ENCODE data around the gene OTOGL.
"Not testable (repeated sequence)": the region's sequence is repeated elsewhere in the genome, so short reads cannot be mapped to it uniquely, and the experiment has no call there.

The OTOGL gene

GRCh38 chr12:80190001-80190400, 90.7 kb downstream of the OTOGL start:
- no peak for DNase-seq

DNA sequence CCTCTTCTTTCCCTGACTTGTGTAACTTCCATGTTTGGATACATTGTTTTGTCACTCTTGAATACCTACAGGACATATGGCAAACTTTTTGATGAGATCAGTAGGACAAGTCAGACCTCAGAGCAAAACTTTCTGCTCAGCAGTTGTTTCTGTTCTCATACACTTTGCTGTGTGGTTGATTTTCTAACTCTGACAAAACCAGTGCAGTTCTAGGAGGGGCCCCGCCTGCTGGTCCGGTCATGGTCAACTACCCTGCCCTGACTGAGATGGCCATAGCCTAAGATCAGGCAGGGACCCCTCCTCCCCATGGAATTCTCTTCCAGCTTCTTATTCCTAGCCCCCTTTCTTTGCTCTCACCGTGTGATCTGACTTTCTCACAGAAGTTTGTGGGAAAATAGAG, 92.8 kb downstream of the OTOGL start:
- DNase-seq: no peak

DNA sequence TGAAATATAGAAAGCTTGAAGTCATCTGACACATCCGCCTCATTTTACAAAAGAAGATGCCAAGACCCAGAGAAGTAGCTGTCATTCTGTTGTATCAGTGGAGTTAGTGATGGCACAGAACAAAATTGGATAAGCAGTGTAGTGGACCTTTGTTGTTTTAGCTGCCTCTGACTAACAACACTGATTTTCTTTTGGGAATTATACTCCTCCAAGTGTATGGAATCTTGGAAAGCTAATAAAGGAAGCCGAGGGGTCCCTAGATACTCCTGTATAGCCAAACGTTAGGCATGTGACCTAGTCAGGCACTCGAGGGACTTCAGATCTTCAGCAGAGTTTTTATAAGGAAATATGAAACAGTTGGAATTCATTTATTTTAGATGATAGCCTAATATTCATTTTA, 94.5 kb downstream of the OTOGL start:
- DNase-seq: no peak

- DNase-seq: no peak
These were observed 95.9 kb downstream of the OTOGL start for GRCh38 chr12:80195074-80195726.

- DNase-seq: no peak
These were observed 96.4 kb downstream of the OTOGL start for GRCh38 chr12:80195737-80196136.

- no peak for DNase-seq
These were observed 97.1 kb downstream of the OTOGL start for GRCh38 chr12:80196419-80196818.

DNA sequence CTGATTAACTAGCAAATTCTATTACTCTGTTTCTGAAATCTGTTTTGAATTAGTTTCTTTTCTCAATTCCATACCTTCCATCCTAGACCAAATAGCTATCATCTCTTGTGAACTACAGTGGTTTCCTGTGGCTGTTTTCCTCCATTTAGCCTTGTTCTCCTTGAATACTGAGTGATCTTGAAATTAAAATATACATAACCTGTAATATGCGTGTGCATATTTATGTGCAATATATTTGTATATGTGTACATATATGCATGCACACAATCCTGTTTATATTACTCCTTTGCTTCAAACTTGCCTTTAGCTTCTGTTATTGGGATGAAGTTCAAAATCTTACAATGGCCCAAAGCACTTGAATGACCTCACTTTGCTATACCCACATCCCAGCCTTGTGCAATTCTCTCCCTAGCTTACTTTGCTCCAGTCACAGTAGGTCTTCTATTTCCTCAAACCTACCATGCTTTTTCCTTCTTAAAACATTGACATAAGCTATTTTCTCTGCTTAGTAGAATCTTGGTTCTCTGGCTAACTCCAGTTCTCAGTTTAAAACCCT, 99.5 kb downstream of the OTOGL start:
- no peak for DNase-seq

- no peak for DNase-seq
These were observed 100.6 kb downstream of the OTOGL start for GRCh38 chr12:80199931-80200330.

DNA sequence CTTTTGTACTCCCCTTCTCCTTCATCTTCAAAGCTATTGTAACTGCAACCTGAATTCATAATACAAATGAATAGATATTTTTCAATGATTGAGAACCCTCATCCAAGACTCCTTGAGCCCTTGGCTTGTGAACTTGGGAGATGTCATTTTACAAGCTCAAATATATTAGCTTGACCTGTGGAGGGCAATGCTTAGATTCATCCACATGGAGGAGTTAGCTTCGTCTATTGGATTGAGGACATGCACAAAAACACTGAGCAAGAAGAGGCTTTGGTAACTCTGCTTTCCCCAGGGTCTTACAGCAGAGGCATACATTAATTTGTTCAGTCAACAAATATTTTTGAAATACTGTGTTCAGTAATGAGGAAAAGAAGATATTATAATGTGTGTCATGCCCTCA, 101.1 kb downstream of the OTOGL start:
- DNase-seq: no peak

DNA sequence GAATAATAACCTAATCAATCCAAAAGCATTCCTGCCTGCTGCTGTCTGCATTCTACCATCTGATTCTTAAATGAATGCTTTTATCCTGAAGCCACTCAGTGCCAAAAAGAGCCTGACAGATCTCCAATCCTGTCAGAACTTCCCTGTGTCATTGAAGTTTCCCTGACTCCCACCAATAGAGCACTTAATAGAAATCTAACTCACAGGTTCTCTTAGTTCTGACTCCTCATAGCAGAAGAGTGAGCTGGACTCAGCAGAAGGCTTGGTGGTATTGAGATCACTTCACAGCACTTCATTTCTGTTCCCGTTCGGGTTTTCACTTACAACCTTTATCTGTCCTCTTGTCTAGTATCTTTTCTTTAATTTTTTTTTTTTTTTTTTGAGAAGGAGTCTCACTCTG, 102.6 kb downstream of the OTOGL start:
- DNase-seq: no peak

- no peak for DNase-seq
These were observed 106.6 kb downstream of the OTOGL start for GRCh38 chr12:80205960-80206359.

DNA sequence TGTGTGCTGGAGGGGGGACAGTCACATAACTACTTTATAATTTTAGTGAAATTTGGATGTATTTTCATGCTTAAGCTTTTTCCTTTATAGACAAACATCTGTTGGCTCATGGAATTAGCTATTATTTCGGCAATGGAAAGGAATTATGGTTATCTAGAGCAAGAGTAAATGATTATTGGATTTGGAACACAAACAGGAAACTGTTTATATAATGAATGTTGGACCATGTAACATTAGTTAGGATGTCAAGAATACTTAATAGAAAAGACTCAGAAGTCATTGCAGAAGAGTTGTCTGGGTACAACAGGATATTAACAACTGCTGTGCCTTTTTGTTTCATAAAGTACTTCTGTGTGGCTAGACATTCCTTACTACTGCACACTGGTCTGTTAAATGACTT, 108.7 kb downstream of the OTOGL start:
- DNase-seq: no peak

GRCh38 chr12:80211671-80212070, 112.3 kb downstream of the OTOGL start:
- DNase-seq: no peak

GRCh38 chr12:80212938-80213645, 113.8 kb downstream of the OTOGL start:
- no peak for DNase-seq

DNA sequence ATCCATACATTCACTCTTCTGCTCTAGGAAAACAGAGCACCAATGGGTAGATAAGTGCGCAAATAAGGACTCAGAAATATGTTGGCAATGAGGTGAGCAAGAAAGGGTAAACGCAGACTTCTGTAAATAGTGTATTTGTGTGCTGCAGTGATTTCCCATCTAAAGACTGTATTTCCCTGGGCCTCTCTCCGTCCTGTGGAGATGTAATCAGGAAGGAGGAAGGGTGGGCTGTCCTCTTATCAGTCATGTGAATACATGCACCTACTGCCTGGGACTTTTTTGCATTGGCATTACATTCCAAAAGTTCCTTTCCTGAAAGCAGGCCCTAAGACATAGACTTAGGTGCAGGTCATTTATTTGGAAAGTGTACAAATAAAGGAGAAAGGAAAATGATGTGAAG, 114.5 kb downstream of the OTOGL start:
- no peak for DNase-seq

GRCh38 chr12:80217011-80217535, 117.7 kb downstream of the OTOGL start:
- DNase-seq: no peak

- not testable (repeated sequence) for DNase-seq
These were observed 119.6 kb downstream of the OTOGL start for GRCh38 chr12:80218925-80219324.

- DNase-seq: no peak
These were observed 120.0 kb downstream of the OTOGL start for GRCh38 chr12:80219345-80219744.

- DNase-seq: no peak
These were observed 122.9 kb downstream of the OTOGL start for GRCh38 chr12:80222261-80222660.

DNA sequence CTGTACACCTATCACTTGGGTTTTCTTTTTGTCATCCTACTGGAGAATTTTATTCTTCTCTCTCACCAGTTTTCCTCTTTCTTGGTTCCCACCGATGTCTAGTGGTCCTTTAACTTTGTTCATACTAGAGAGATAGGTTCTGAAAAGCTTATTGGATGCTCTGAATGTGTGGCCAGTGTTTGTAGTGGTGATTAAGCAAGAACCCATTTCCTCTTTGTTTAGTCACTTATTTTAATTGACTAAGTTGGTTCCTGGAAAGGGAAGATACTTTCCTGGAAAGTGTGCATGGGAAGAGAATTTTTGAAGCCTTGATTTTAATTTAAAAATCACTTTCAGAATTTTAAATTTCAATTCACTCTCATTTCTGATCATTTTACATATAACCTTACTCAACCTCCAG, 127.2 kb downstream of the OTOGL start:
- no peak for DNase-seq

DNA sequence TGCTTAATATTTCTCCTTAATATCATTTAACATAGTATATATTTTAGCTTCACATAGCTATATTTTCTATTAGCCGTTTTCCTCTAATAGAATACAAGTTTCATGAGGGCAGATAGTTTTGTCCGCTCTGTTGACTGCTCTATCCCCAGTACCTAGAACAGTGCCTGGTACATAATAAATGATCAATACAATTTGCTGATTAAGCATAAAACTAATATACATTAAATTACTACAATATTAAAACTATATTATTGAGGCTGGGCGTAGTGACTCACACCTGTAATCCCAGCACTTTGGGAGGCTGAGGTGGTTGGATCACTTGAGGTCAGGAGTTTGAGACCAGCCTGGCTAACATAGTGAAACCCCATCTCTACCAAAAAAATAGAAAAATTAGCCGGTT, 128.6 kb downstream of the OTOGL start:
- not testable (repeated sequence) for DNase-seq

GRCh38 chr12:80230068-80230467, 130.7 kb downstream of the OTOGL start:
- DNase-seq: no peak

DNA sequence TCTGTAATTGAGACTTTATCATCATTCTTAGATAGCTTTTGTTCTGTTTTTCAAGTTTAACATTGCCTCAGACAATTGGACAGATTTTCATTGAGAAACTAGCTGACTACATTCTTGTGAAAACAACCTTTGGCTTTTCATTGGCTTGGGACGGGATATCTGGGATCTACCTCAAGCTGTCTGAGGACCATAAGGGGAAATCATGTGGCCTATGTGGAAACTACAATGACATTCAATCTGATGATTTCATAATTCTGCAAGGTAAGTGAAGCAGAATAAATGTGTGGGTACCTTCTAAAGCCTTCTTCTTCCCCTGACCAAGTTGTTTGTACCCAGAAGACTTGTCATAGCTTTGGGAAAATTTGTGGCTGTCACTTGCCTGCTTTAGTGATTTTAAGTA, 133.5 kb downstream of the OTOGL start:
- DNase-seq: no peak

DNA sequence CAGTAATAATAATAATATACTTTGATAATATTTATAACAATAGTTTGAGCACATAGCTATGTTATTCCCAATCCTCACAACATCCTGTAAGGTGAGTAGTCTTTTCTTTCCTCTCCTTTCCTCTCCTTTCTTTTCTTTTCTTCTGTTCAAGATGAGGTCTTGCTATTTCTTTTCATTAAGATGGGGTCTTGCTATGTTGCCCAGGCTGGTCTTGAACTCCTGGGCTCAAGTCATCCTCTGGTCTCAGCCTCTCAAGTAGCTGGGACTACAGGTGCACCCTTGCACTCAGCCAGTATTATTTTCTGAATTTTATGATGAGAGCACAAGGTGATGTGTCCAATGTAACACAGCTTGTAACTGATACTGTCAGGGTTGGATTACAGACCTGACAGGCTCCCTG, 134.6 kb downstream of the OTOGL start:
- no peak for DNase-seq

Data from NCI-H1092 treated with DMSO at 0.1 percent for 48 hours (cell line).